Non-pigmented ciliary epithelial cell (primary cell): ENCODE data around the gene SLC46A2.

ENCODE experiments used
- DNase-seq: peaks from one replicate; pipeline ENCODE4 v3.0.0-alpha.2; 2010; ENCODE audit warnings: low read depth

The SLC46A2 gene

GRCh38 chr9:112885324-112885723, 5.4 kb downstream of the SLC46A2 start:
- no peak for DNase-seq

GRCh38 chr9:112884721-112885120, 6.0 kb downstream of the SLC46A2 start:
- DNase-seq: no peak

- DNase-seq: no peak
These were observed 6.6 kb downstream of the SLC46A2 start for GRCh38 chr9:112884101-112884500.

- no peak for DNase-seq
These were observed 9.3 kb downstream of the SLC46A2 start for GRCh38 chr9:112881331-112881730.

- DNase-seq: no peak
These were observed 10.0 kb downstream of the SLC46A2 start for GRCh38 chr9:112880650-112881049.

- no peak for DNase-seq
These were observed 11.9 kb downstream of the SLC46A2 start for GRCh38 chr9:112878752-112879151.

GRCh38 chr9:112873773-112874405, 16.8 kb downstream of the SLC46A2 start:
- DNase-seq: no peak

- DNase-seq: no peak
These were observed 18.7 kb downstream of the SLC46A2 start for GRCh38 chr9:112872019-112872418.

GRCh38 chr9:112870556-112870955, 20.1 kb downstream of the SLC46A2 start:
- DNase-seq: no peak

- no peak for DNase-seq
These were observed 20.8 kb downstream of the SLC46A2 start for GRCh38 chr9:112869917-112870316.

- no peak for DNase-seq
These were observed 21.6 kb downstream of the SLC46A2 start for GRCh38 chr9:112869041-112869529.

- no peak for DNase-seq
These were observed 22.2 kb downstream of the SLC46A2 start for GRCh38 chr9:112868461-112868860.

- DNase-seq: peak; percentile 31
These were observed 23.2 kb downstream of the SLC46A2 start for GRCh38 chr9:112867275-112867991.

GRCh38 chr9:112866662-112867274, 23.9 kb downstream of the SLC46A2 start:
- no peak for DNase-seq

- no peak for DNase-seq
These were observed 25.7 kb downstream of the SLC46A2 start for GRCh38 chr9:112864982-112865381.

GRCh38 chr9:112864403-112864802, 26.3 kb downstream of the SLC46A2 start:
- no peak for DNase-seq

- DNase-seq: no peak
These were observed 26.9 kb downstream of the SLC46A2 start for GRCh38 chr9:112863746-112864145.

- DNase-seq: no peak
These were observed 27.5 kb downstream of the SLC46A2 start for GRCh38 chr9:112863214-112863613.

- DNase-seq: no peak
These were observed 28.8 kb downstream of the SLC46A2 start for GRCh38 chr9:112861638-112862555.

GRCh38 chr9:112861155-112861554, 29.5 kb downstream of the SLC46A2 start:
- no peak for DNase-seq

GRCh38 chr9:112860451-112860850, 30.2 kb downstream of the SLC46A2 start:
- no peak for DNase-seq

- no peak for DNase-seq
These were observed 32.0 kb downstream of the SLC46A2 start for GRCh38 chr9:112858625-112859147.
